ENCODE measurements around the gene RPL6. TPM values are rescaled to one million over a fixed set of nuclear protein-coding genes. Genes with fewer than 3 reads are reported as not detected.

Gene RPL6
- 2,097 to 2,509 TPM (median 2,145 TPM) in 5 replicates for total RNA-seq (2022; extraction: Qiagen RNA extraction; ENCODE audit: low read depth)

GRCh38 chr12:112409064-112409905, at the start of gene RPL6:
RPL6 (minus strand) TSS chr12:112409605; CDS start chr12:112408656, 949 bp downstream.

GRCh38 chr12:112418608-112419296, 9.3 kb upstream of the RPL6 start, which contains the start of gene PTPN11:
PTPN11 (plus strand) TSS chr12:112418947; CDS start chr12:112419112, 165 bp downstream.

DNA sequence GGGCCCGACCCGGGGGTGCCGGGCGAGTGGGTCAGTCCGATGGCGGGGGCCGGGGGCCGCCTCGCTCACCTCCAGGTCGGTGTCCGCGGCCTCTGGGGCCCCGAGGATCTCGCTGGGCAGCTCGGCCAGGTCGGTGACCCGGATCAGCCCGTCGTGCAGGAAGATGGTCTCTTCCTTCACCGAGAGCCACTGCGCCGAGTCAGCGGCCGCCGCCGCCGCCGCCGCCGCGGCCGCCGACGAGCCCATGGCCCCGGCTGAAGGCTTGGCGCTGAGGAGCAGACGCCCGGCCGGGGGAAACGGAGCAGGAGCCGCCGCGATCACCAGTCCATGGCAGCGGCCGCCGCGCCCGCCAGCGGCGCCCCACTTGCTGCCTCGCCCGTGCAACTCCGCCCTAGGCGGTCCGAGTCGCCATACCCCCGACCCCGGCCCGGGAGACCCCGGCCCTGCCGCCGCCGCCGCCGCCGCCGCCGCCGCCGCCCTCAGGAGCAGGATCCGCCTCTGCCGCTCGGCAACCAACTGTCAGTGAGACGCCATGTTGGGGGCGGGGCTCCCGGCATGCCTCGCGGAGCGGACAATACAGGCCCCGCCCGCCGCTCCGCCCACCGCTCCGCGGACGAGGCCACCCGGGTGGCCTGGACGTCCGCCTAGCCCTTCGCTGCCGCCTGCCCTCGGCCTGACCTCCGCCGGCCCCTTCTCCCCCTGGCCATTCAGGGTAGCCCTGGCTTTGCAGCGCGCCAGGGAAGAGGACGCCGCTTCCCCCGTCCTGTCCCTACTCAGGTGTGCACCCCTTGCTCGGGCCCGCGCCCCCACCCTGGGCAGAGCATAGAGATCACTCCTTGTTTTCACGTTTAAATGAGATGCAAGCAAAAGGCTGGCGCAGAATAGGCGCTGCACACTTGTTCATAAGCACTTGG, 27.3 kb downstream of the RPL6 start, which contains the start of gene HECTD4:
HECTD4 (minus strand) TSS at position 549 of the 914 bp plus-strand sequence; CDS start at position 246, 303 bp downstream.

Other genes with a start within 250 kb of the RPL6 start
- 12.4 to 14.5 TPM (median 13.8 TPM) in 5 replicates for gene HECTD4, start 27.2 kb downstream of the RPL6 start, total RNA-seq (2022; extraction: Qiagen RNA extraction; ENCODE audit: low read depth)
- gene PTPN11, start 9.3 kb upstream of the RPL6 start, total RNA-seq (2022; extraction: Qiagen RNA extraction; ENCODE audit: low read depth) = 47.1 to 67.0 TPM (median 57.4 TPM) in 5 replicates